Measurements from ENCODE around the gene HKDC1. TPM values are rescaled to one million over a fixed set of nuclear protein-coding genes. Genes with fewer than 3 reads are reported as not detected.

The HKDC1 gene
- polyA plus RNA-seq, 1 donor from 2014 or later: 0.07 TPM

- Histone ChIP-seq H3K4me3 (ENCODE audit: low read length) (no peak overlapping the region), H3K27me3 (ENCODE audit: insufficient read depth, low read depth, low read length) (no peaks in the 10 kb centered on the region), H3K9ac (ENCODE audit: low read length) (no peak overlapping the region), H3K4me2 (ENCODE audit: low read length) (no peak overlapping the region), H3K27ac (ENCODE audit: low read length) (no peak overlapping the region), H2AFZ (ENCODE audit: low read depth, low read length) (no peak overlapping the region), H3K36me3 (ENCODE audit: insufficient read depth, low read length) (no peaks in the 10 kb centered on the region), H3F3A (ENCODE audit: insufficient read depth, low read length, poor library complexity, severe bottlenecking) (no peaks in the 10 kb centered on the region), H3K79me2 (replicated peaks; ENCODE audit: insufficient read depth, low read length) (no peaks in the 10 kb centered on the region), H3K9me3 (ENCODE audit: low read length) (no peaks in the 10 kb centered on the region), H3K9me2 (ENCODE audit: insufficient read depth, low read length) (no peaks in the 10 kb centered on the region), H4K20me1 (ENCODE audit: insufficient read depth) (no peaks in the 10 kb centered on the region)
- no peak for TF ChIP-seq EP300 (conservative IDR thresholded peaks at IDR 0.05; ENCODE audit: poor library complexity, severe bottlenecking)
- no peak for TF ChIP-seq REST (IDR thresholded peaks at IDR 0.05; ENCODE audit: borderline replicate concordance)
- TF ChIP-seq SMC3 (conservative IDR thresholded peaks at IDR 0.05; ENCODE audit: poor library complexity): no peak
Observed at GRCh38 chr10:69220507-69220906, 375 bp downstream of the HKDC1 start.

DNA sequence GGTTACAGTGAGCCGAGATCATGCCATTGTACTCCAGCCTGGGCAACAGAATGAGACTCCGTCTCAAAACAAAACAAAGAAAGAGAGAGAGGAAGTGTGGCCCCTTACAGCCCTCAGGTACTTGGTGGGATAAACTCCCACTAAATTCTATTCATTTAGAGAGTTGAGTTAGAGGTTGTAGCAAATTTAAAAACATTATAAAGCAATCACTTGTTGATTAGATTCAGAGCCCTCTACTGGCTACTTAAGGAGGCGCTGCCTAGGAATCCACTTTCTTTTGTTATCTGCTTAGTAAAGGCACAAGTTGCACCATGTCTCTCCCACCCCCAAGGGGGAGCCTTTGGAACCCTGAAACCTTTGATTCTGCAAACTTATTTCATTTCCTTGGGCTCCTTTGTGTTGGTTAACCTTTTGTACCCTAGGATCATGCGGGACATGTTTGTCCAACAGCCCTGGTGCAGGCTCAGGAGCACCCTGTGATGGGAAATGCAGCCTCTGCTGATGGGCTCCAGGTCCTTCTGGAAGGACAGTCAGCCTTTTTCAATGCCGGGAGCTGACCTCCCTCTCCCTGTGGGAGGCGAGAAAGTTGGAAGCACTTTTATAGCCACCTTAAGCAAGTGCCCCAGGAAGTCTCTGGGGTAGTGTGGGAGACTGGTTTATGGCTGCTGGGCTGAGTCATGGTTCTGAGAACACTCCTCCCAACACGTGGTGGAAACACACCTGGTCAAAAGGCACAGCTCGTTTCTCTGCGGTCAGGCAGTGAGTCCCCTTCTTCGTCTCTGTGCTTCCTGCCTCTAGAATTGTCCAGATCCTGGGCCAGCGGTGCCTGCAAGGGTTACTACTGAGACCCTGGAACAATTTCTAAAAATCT, 2.3 kb downstream of the HKDC1 start:
- TF ChIP-seq RAD21 (conservative IDR thresholded peaks at IDR 0.05) (peak; percentile 16), EP300 (conservative IDR thresholded peaks at IDR 0.05; ENCODE audit: poor library complexity, severe bottlenecking) (no peak), POLR2AphosphoS5 (IDR thresholded peaks at IDR 0.05) (no peak), SMC3 (conservative IDR thresholded peaks at IDR 0.05; ENCODE audit: poor library complexity) (peak; percentile 27), MXI1 (conservative IDR thresholded peaks at IDR 0.05; ENCODE audit: poor library complexity, severe bottlenecking) (no peak), EZH2 (IDR thresholded peaks at IDR 0.05; ENCODE audit: borderline replicate concordance, insufficient read depth, low read length, poor library complexity, severe bottlenecking) (no peak)
- TF ChIP-seq, protein P1, sequence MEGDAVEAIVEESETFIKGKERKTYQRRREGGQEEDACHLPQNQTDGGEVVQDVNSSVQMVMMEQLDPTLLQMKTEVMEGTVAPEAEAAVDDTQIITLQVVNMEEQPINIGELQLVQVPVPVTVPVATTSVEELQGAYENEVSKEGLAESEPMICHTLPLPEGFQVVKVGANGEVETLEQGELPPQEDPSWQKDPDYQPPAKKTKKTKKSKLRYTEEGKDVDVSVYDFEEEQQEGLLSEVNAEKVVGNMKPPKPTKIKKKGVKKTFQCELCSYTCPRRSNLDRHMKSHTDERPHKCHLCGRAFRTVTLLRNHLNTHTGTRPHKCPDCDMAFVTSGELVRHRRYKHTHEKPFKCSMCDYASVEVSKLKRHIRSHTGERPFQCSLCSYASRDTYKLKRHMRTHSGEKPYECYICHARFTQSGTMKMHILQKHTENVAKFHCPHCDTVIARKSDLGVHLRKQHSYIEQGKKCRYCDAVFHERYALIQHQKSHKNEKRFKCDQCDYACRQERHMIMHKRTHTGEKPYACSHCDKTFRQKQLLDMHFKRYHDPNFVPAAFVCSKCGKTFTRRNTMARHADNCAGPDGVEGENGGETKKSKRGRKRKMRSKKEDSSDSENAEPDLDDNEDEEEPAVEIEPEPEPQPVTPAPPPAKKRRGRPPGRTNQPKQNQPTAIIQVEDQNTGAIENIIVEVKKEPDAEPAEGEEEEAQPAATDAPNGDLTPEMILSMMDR (IDR thresholded peaks at IDR 0.05; ENCODE audit: poor library complexity, severe bottlenecking): peak; percentile 67
- no peaks in the 10 kb centered on the region for H4K20me1 ChIP-seq (ENCODE audit: insufficient read depth)
- no peaks in the 10 kb centered on the region for H3K9me2 ChIP-seq (ENCODE audit: insufficient read depth, low read length)
- H3K4me2 ChIP-seq (ENCODE audit: low read length): no peak overlapping the region
- H3K27me3 ChIP-seq (ENCODE audit: insufficient read depth, low read depth, low read length): no peaks in the 10 kb centered on the region
- H2AFZ ChIP-seq (ENCODE audit: low read depth, low read length): no peak overlapping the region
- H3K36me3 ChIP-seq (ENCODE audit: insufficient read depth, low read length): no peaks in the 10 kb centered on the region
- H3K9ac ChIP-seq (ENCODE audit: low read length): no peak overlapping the region
- no peaks in the 10 kb centered on the region for H3K9me3 ChIP-seq (ENCODE audit: low read length)
- no peaks in the 10 kb centered on the region for H3K79me2 ChIP-seq (replicated peaks; ENCODE audit: insufficient read depth, low read length)
- no peak overlapping the region for H3K27ac ChIP-seq (ENCODE audit: low read length)
- no peak overlapping the region for H3K4me3 ChIP-seq (ENCODE audit: low read length)
- H3F3A ChIP-seq (ENCODE audit: insufficient read depth, low read length, poor library complexity, severe bottlenecking): no peaks in the 10 kb centered on the region
